Ectodermal cell (in vitro differentiated cells): ENCODE measurements around the gene HAUS3. TPM values are rescaled to one million over a fixed set of nuclear protein-coding genes. Genes with fewer than 3 reads are reported as not detected.

Source experiments
- H3K27ac ChIP-seq: 2 replicates; pipeline ENCODE4 v1.7.0; 2013; ENCODE audit warnings: mild to moderate bottlenecking, low read depth, low read length; ENCODE audit not compliant: insufficient read depth, poor library complexity, severe bottlenecking
- H3K27me3 ChIP-seq: 2 replicates; pipeline ENCODE4 v1.7.0; 2013; ENCODE audit warnings: mild to moderate bottlenecking, low read length; ENCODE audit not compliant: insufficient read depth, control insufficient read depth, poor library complexity, severe bottlenecking
- H3K36me3 ChIP-seq: one replicate; pipeline ENCODE4 v1.7.0; 2013; ENCODE audit warnings: low read length; ENCODE audit not compliant: control insufficient read depth, insufficient read depth
- H3K4me1 ChIP-seq: one replicate; pipeline ENCODE4 v1.7.0; 2013; ENCODE audit warnings: low read length; ENCODE audit not compliant: control insufficient read depth, insufficient read depth
- H3K4me3 ChIP-seq: 2 replicates; pipeline ENCODE4 v1.7.0; 2013; ENCODE audit warnings: low read depth, low read length, control low read depth; ENCODE audit not compliant: insufficient read depth
- H3K9me3 ChIP-seq: 2 replicates; pipeline ENCODE4 v1.7.0; 2013; ENCODE audit warnings: mild to moderate bottlenecking, low read length, moderate library complexity; ENCODE audit not compliant: control insufficient read depth
- WGBS, 2 experiments: methylation state at CpG; one replicate each; pipeline ENCODE4 v1.1.7; 2013; ENCODE audit warnings: missing lambda C conversion rate in 2 of 2; 5-methylcytosine and 5-hydroxymethylcytosine counted together
- polyA plus RNA-seq, 4 experiments: library from polyadenylated mRNA; stranded (reverse); fragments of 50-300 nt; gene quantifications; one replicate each; pipeline ENCODE4 v1.2.3, GENCODE V29; 2013

The HAUS3 gene, protein sequence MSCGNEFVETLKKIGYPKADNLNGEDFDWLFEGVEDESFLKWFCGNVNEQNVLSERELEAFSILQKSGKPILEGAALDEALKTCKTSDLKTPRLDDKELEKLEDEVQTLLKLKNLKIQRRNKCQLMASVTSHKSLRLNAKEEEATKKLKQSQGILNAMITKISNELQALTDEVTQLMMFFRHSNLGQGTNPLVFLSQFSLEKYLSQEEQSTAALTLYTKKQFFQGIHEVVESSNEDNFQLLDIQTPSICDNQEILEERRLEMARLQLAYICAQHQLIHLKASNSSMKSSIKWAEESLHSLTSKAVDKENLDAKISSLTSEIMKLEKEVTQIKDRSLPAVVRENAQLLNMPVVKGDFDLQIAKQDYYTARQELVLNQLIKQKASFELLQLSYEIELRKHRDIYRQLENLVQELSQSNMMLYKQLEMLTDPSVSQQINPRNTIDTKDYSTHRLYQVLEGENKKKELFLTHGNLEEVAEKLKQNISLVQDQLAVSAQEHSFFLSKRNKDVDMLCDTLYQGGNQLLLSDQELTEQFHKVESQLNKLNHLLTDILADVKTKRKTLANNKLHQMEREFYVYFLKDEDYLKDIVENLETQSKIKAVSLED
- polyA plus RNA-seq (2013, experiment 1 of 4) = 20.8 TPM
- polyA plus RNA-seq (2013, experiment 2 of 4) = 22.3 TPM
- 17.3 TPM for polyA plus RNA-seq (2013, experiment 3 of 4)
- 22.0 TPM for polyA plus RNA-seq (2013, experiment 4 of 4)

DNA sequence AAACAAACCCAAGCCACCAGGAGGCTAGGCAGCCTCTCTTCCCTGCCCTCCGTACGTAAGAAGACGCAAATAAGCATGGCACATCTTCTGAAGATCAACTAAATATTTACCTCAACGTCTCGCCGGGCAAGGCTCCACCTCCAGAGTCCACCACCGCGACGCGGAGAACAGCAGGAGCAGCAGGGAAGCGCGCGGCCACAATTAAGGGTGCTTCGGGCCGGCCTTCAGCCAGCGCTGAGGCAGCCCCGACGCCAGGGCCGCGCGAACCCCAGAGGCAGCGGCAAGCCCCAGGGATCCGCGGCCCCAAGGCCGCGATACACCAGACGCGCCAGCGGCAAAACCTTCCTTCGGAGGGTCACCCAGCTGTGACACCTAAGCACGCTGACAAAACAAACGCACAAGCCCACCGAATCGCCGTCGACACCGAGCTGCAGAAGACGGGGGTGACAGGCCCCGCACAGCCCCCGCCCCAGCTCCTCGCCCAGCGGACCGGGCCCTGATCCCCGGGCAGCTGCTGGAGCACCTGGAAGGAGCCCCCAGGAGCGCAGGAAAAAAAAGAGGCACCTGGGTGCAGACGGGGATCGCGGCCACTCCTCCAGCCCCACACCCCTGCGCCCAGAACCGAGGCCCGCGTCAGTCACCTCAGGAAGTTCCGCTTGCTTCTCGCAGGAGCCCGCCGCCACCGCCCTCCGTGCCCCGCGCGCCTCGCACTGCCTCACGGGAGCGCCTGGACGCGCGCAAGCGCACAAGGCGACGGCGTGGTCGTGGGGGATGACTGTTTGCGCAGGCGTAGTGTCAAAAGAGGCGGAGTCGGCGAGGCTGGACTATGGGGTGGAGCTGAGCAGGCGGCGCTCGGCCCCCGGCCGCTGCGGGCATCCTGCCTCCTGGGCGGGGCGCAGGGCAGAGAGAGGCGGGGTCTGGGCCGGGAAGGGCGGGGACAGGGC, at the start of gene HAUS3, which contains the start of gene POLN:
Gene HAUS3 (minus strand): TSS at position 712 of the 944 bp plus-strand sequence. CDS start 1,175 bp downstream, outside the sequence.
Gene POLN (minus strand): TSS at position 712 of the 944 bp plus-strand sequence. CDS start 12,890 bp downstream, outside the sequence.
- Histone ChIP-seq H3K36me3 (no peaks in the 10 kb centered on the region), H3K9me3 (no peaks in the 10 kb centered on the region), H3K4me1 (peaks cover 17% of the 10 kb centered on the region), H3K27me3 (no peaks in the 10 kb centered on the region), H3K27ac (no peak within 1 kb of the TSS), H3K4me3 (peak within 1 kb of the TSS; percentile 79)
- 0% methylated on average over 88 of the region's 88 CpGs for WGBS, 2 experiments

DNA sequence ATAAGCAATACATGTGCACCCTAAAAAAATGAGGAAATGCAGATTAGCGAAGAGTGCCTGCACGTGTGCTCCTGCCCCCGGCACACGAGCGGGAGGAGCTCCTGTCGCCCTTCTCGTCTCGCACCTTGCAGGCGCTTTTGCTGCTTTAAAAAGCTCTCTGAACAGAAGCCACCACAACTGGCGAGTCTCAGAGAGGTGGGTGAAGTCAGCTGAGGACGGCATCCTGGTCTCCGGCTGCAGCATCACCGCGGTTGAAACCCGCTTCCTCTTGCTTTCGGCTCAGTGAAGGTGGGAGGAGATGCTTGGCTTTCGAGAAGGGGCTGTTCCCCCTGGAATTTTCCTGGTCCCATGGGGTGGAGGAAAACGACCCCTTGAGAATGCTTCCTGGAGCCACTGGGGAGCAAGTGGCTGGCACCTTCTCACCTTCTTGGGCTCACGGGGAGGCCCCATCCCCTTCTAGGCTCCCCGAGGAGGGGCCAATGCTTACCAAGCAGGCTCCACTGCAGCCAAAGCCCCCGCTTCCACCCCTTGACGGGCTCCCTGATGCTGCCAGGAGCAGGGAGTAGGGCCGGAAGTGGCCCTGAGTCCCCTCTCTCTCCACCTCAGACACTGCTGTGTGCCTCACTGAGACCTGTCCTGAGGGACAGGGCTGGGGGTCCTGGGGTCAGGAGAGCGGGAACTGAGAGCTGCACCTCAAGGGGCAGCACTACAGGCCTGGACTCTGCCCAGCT, 49.2 kb upstream of the HAUS3 start:
- Histone ChIP-seq H3K27ac (no peak overlapping the region), H3K36me3 (no peaks in the 10 kb centered on the region), H3K4me3 (no peak overlapping the region), H3K9me3 (no peaks in the 10 kb centered on the region), H3K27me3 (no peaks in the 10 kb centered on the region), H3K4me1 (peaks cover 17% of the 10 kb centered on the region)
- WGBS, 2 experiments = 85 to 87% methylated on average over 24 of the region's 24 CpGs

GRCh38 chr4:2290488-2290887, 48.6 kb upstream of the HAUS3 start:
- Histone ChIP-seq H3K4me1 (peaks cover 23% of the 10 kb centered on the region), H3K27me3 (no peaks in the 10 kb centered on the region), H3K36me3 (no peaks in the 10 kb centered on the region), H3K27ac (no peak overlapping the region), H3K4me3 (no peak overlapping the region), H3K9me3 (no peaks in the 10 kb centered on the region)
- 90 to 92% methylated on average over 9 of the region's 9 CpGs for WGBS, 2 experiments

- 92 to 93% methylated on average over 11 of the region's 11 CpGs for WGBS, 2 experiments
- no peaks in the 10 kb centered on the region for H3K9me3 ChIP-seq
- no peak overlapping the region for H3K4me3 ChIP-seq
- no peaks in the 10 kb centered on the region for H3K36me3 ChIP-seq
- no peaks in the 10 kb centered on the region for H3K27me3 ChIP-seq
- no peak overlapping the region for H3K27ac ChIP-seq
- peaks cover 24% of the 10 kb centered on the region for H3K4me1 ChIP-seq
Observed at GRCh38 chr4:2289955-2290333, 48.0 kb upstream of the HAUS3 start.

DNA sequence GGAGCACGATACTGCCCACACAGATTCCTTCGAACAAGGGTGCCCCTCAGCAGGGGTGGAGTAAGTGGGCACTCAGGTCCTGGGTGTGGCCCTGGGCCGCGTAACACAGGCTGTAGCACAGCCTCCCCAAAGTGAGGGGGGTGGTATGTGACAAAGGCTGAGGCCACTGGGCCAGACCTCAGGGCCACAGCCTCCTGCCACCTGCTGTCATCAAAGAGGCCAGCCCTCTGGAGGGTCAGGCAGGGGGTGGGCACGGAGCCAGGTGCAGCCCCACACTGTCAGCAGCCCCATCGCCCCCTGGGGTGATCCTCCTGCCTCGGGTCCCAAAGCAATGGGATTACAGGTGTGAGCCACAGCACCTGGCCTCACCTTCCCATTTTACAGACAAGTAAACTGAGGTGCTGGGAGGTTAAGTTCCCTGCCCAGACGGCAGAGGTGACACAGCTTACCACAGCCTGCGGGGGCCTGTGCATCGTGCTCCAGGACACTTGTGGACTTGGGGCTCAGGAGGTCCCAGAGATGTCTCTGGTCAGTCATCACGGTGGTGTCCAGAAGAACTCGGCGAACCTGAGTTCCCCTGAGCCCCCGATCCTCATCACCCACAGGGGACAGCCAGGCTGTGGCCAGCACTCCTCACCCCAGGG, 47.5 kb upstream of the HAUS3 start:
- H3K36me3 ChIP-seq = no peaks in the 10 kb centered on the region
- no peak overlapping the region for H3K27ac ChIP-seq
- WGBS, 2 experiments = 91 to 92% methylated on average over 14 of the region's 14 CpGs
- H3K9me3 ChIP-seq = no peaks in the 10 kb centered on the region
- peaks cover 24% of the 10 kb centered on the region for H3K4me1 ChIP-seq
- H3K27me3 ChIP-seq = no peaks in the 10 kb centered on the region
- H3K4me3 ChIP-seq = no peak overlapping the region

DNA sequence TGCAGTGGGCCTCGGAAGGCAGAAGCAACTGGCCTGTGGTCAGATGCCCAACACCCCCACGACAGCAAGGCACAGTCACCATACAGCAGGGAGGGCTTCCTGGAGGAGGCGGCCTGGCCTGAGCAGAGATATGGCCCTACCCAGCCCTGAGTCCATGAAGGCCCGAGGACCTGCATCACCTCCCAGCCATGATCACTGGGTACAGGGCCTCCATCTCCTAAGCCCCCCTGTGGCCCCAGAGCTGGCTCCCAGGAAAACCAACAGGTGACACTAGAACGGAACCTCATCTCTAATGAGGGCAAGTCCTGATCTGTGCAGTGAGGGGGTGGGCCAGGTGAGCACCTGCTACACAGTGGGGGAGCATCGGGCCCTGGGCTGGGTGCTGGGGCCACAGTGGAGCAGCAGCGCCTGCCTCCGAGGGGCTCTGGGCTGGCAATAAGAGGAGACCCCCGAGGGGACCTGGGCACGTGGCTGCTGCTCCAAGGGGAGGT, 46.2 kb upstream of the HAUS3 start:
- Histone ChIP-seq H3K27ac (no peak overlapping the region), H3K36me3 (no peaks in the 10 kb centered on the region), H3K4me3 (no peak overlapping the region), H3K9me3 (no peaks in the 10 kb centered on the region), H3K4me1 (peaks cover 24% of the 10 kb centered on the region), H3K27me3 (no peaks in the 10 kb centered on the region)
- WGBS, 2 experiments = 93 to 95% methylated on average over 10 of the region's 10 CpGs

- no peaks in the 10 kb centered on the region for H3K27me3 ChIP-seq
- 84 to 87% methylated on average over 9 of the region's 9 CpGs for WGBS, 2 experiments
Observed at GRCh38 chr4:2287594-2287915, 45.6 kb upstream of the HAUS3 start.

DNA sequence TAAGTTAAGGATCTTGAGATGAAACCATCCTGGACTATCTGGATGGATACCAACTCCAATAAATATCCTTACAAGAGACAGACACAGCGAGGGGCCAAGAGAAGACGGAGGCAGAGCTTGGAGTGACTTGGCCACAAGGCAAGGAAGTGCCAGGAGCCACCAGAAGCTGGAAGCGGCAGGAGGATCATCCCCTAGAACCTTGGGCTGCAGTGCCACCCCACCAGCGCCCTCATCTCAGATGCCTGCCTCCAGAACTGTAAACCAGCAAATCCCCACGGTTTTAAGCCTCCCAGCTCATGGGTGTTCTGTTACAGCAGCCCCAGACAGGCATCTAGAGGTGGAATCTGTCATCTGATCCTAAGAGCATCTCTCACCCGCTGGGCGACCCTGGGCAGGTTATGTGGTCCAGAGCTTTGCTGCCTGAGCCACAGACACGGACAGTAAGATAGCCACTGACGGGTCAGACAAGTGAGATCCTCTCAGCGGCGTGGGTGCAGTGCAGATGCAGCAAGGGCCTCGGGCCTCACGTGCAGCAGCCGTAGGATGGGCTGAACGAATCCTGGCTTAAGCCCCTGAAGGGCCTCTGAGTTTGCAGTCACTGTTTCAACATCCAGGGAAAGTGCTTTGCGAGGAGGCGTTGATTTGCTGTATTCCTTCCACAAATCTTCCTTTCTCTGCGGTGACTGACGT, 45.1 kb upstream of the HAUS3 start:
- Histone ChIP-seq H3K4me1 (peaks cover 24% of the 10 kb centered on the region), H3K27ac (no peak overlapping the region), H3K9me3 (no peaks in the 10 kb centered on the region), H3K27me3 (no peaks in the 10 kb centered on the region), H3K36me3 (no peaks in the 10 kb centered on the region), H3K4me3 (no peak overlapping the region)
- WGBS, 2 experiments = 77 to 78% methylated on average over 19 of the region's 19 CpGs

More at GRCh38 chr4:2287594-2287915, 45.6 kb upstream of the HAUS3 start:
- Histone ChIP-seq H3K9me3 (no peaks in the 10 kb centered on the region), H3K36me3 (no peaks in the 10 kb centered on the region), H3K4me3 (no peak overlapping the region), H3K4me1 (peaks cover 24% of the 10 kb centered on the region), H3K27ac (no peak overlapping the region)
